LNCaP clone FGC (cell line): ENCODE results near the gene ANKRD13D.

Experiments used
- DNase-seq: peaks from one replicate; pipeline ENCODE4 v3.0.0-alpha.2; 2011; ENCODE audit warnings: low read depth
- H3K4me3 ChIP-seq: 2 replicates; pipeline ENCODE4 v1.5.1; 2011; ENCODE audit warnings: mild to moderate bottlenecking, low read depth, low read length, control low read depth
- TF ChIP-seq, protein P1 (sequence below): IDR thresholded peaks from 2 replicates; pipeline ENCODE4 v1.5.1; 2012; ENCODE audit warnings: mild to moderate bottlenecking; ENCODE audit not compliant: control insufficient read depth, insufficient read depth; ENCODE audit errors: extremely low read depth

The ANKRD13D gene

GRCh38 chr11:67261946-67262681, 27.0 kb upstream of the ANKRD13D start:
- H3K4me3 ChIP-seq = no peak overlapping the region
- no peak for DNase-seq
- TF ChIP-seq, protein P1, sequence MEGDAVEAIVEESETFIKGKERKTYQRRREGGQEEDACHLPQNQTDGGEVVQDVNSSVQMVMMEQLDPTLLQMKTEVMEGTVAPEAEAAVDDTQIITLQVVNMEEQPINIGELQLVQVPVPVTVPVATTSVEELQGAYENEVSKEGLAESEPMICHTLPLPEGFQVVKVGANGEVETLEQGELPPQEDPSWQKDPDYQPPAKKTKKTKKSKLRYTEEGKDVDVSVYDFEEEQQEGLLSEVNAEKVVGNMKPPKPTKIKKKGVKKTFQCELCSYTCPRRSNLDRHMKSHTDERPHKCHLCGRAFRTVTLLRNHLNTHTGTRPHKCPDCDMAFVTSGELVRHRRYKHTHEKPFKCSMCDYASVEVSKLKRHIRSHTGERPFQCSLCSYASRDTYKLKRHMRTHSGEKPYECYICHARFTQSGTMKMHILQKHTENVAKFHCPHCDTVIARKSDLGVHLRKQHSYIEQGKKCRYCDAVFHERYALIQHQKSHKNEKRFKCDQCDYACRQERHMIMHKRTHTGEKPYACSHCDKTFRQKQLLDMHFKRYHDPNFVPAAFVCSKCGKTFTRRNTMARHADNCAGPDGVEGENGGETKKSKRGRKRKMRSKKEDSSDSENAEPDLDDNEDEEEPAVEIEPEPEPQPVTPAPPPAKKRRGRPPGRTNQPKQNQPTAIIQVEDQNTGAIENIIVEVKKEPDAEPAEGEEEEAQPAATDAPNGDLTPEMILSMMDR = no peak

GRCh38 chr11:67262731-67263675, 26.1 kb upstream of the ANKRD13D start:
- no peak for DNase-seq
- H3K4me3 ChIP-seq = no peak overlapping the region

DNA sequence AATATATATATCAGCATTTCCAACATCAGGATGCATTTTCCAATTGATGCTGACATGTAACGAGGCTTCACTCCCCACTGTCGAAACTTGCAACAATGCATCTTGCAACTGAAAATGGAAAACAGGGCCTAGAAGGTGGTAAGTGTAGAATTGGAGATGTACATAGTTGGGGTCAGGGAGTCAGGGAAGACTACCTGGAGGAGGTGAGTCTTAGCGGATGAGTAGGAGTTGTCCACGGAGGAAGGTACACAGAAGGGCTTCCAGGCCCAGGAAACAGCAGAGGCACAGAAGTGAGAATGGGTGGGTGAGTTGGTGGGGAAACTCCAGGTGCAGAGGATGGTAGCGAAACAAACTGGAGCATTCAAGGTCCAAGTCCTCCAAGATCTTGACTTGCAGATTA, 24.8 kb upstream of the ANKRD13D start:
- no peak for DNase-seq
- TF ChIP-seq, protein P1 = no peak
- no peak overlapping the region for H3K4me3 ChIP-seq

More at GRCh38 chr11:67262731-67263675, 26.1 kb upstream of the ANKRD13D start:
- TF ChIP-seq, protein P1 = peak; percentile 95

DNA sequence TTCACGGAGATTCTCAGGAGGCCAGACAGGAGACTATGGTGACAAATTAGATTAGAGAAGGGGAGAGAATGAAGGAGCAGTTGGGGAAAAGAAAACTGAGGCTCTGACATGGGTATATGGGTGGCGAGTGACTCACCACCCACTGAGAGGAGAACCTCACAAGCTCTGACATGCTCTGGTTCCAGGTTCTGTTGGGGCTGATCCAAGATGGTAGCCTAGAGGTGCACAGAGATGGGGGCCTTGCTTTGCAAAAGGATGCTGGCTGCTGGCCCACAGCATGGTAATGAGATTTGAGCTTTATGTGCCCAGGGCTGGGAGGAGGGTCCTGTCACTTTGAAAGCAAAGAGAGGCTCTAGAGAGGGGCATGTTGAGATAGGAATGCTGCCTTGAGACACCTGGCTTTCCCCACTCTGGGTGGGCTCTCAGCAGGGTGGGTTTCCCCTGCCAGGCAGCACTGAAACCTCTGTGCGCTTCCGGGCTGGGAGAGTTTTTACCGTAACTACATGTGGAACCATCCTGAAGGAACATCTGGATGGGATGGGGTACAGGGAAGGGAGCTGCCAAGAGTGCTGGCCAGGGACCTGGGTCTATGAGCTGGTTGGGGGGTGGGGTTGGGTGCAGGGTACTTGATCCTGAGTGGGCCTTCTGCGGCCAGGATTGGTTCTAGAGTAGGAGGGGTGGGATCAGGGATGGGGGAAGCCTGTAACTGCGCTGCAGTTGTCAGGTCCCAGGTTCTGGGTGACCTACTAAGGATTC, 24.0 kb upstream of the ANKRD13D start:
- TF ChIP-seq, protein P1 = no peak
- no peak for DNase-seq
- no peak overlapping the region for H3K4me3 ChIP-seq

DNA sequence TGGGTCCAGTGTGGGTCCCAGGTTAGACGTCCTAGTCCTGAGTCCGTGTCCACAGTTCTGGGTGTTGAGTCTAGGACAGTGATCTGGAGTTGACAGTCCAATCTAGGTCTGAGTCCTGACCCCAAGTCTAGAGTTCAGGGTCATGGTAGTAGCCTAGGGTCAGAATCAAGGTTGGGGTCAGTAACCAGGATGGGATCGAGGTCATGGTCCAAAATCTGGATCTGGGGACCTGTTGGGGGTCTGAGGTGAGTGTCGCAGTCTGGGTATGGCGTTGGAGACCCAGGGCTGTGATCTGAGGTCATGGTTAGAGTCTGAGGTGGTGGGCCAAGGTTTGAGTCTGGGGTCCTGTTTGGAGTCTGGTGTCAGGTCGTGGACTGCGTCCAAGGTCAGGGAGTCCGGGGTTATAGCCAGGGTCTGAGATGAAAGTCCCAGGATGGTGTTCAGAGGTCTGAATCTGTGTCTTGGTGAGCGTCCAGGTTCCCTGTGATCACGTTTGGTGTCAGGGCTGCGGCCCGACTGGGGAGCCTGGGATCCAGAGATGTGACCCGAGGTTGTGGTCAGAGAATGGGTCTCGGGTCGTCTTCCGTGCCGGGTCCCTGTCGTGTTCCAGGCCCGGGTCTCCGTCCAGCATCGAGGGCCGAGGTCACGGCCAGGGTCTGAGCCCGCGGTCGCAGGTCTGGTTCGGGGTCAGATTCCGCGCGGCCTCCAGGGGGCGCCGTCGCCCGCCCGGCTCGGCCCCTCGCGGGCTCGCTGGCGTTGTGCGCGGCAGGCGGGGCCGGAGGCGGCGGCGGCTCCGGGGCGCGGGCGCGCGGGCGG, 23.3 kb upstream of the ANKRD13D start:
- DNase-seq = no peak
- TF ChIP-seq, protein P1 = peak; percentile 85
- peak overlapping the region; percentile 45 for H3K4me3 ChIP-seq
